HepG2 (cell line): ENCODE data around the gene TSC22D1. TPM values are rescaled to one million over a fixed set of nuclear protein-coding genes. Genes with fewer than 3 reads are reported as not detected.

ENCODE experiments used
- DMAP1 ChIP-seq: IDR thresholded peaks from 2 replicates; pipeline ENCODE4 v1.6.1; 2016
- ZNF17 ChIP-seq: sonication (generic); formaldehyde crosslinking; IDR thresholded peaks from 2 replicates; pipeline ENCODE4 v1.5.0; 2020; ENCODE audit warnings: mild to moderate bottlenecking, missing genetic modification reagents
- ZNF207 ChIP-seq: fragments of 450-650 bp; IDR thresholded peaks from 2 replicates; pipeline ENCODE4 v1.6.1; 2016; ENCODE audit warnings: antibody characterized with exemption, borderline replicate concordance
- ZNF441 ChIP-seq: sonication (generic); formaldehyde crosslinking; IDR thresholded peaks from 2 replicates; pipeline ENCODE4 v1.7.0; 2021; ENCODE audit warnings: missing genetic modification reagents, borderline replicate concordance
- ZNF562 ChIP-seq: sonication (generic); formaldehyde crosslinking; IDR thresholded peaks from 2 replicates; pipeline ENCODE4 v1.8.0; 2022; ENCODE audit warnings: missing genetic modification reagents, borderline replicate concordance
- ZNF614 ChIP-seq: IDR thresholded peaks from 2 replicates; pipeline ENCODE4 v1.6.1; 2018; ENCODE audit warnings: missing biosample characterization, missing genetic modification reagents, inconsistent platforms, borderline replicate concordance
- ZNF629 ChIP-seq: sonication (generic); formaldehyde crosslinking; conservative IDR thresholded peaks from 2 replicates; pipeline ENCODE4 v1.5.0; 2020; ENCODE audit warnings: missing genetic modification reagents
- ZNF644 ChIP-seq: IDR thresholded peaks from 2 replicates; pipeline ENCODE4 v1.6.1; 2016; ENCODE audit warnings: low read depth
- ZNF709 ChIP-seq: sonication (generic); formaldehyde crosslinking; IDR thresholded peaks from 2 replicates; pipeline ENCODE4 v1.5.0; 2020; ENCODE audit warnings: mild to moderate bottlenecking, missing genetic modification reagents
- polyA plus RNA-seq, 8 experiments: library from polyadenylated mRNA; depleted of rRNA in 3 of 8; stranded (reverse) in 7 of 8; unstranded in 1 of 8; fragments of >200 nt; fragmentation: Illumina TruSeq in 4 of 8; extraction: Trizol in 4 of 8; gene quantifications; 2 replicates each; pipeline versions ENCODE4 v1.2.1 to v1.2.3, GENCODE V29; 2011 to 2016; ENCODE audit warnings: low read depth in 4 of 8, missing spikeins in 1 of 8, mixed read lengths in 1 of 8; ENCODE audit not compliant: insufficient read depth in 1 of 8
- total RNA-seq, 5 experiments: library from RNA; depleted of rRNA; stranded (reverse); fragments of >200 nt; fragmentation: Illumina TruSeq; extraction: Trizol; gene quantifications; 2 replicates each; pipeline ENCODE4 v1.2.3, GENCODE V29; 2016; ENCODE audit warnings: low read depth in 1 of 5
- TF ChIP-seq, protein P1 (sequence below): IDR thresholded peaks from 2 replicates; pipeline ENCODE4 v1.4.0; 2020; ENCODE audit warnings: mild to moderate bottlenecking, missing genetic modification reagents
- TF ChIP-seq, protein P2 (sequence below), 2 experiments: sonication (generic) in 1 of 2; formaldehyde crosslinking in 1 of 2; IDR thresholded peaks; 2 replicates each; pipeline versions ENCODE4 v1.6.1 to v1.9.0; 2014 to 2022; ENCODE audit warnings: antibody characterized with exemption in 1 of 2, borderline replicate concordance in 1 of 2, inconsistent platforms in 1 of 2, low read depth in 1 of 2, missing genetic modification reagents in 1 of 2
- TF ChIP-seq, protein P3 (sequence below): sonication (generic); formaldehyde crosslinking; IDR thresholded peaks from 2 replicates; pipeline ENCODE4 v1.4.0; 2020; ENCODE audit warnings: mild to moderate bottlenecking, missing genetic modification reagents

Gene TSC22D1
- total and polyA plus RNA-seq, 2 of the 13 experiments (the other 11 are each of a cell fraction or from before 2014, with no cell fraction given), result 18.4 to 35.7 TPM

DNA sequence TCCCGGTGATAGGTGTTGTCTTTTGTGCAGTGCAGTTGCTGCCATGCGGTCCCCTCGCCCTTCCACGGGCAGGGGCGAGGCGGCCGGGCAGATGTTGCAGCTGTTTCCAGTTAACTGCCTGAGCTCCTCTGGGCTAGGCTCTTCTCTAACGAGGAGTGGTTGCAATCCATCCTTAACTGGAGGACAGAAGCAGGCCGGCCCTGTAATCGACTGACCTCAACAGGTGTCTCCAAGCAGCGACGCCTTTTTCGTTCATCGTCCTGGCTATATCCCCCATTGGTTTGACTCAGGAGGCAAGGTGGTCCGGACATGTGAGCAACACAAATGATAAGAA, 1.9 kb upstream of the TSC22D1 start (continued):
- TF ChIP-seq ZNF614 (CRISPR knock-in tag), result peak; percentile 15; the same call in 1 of the 2 replicates
- no peak for TF ChIP-seq ZNF207
- no peak for TF ChIP-seq ZNF644
- TF ChIP-seq, protein P1, sequence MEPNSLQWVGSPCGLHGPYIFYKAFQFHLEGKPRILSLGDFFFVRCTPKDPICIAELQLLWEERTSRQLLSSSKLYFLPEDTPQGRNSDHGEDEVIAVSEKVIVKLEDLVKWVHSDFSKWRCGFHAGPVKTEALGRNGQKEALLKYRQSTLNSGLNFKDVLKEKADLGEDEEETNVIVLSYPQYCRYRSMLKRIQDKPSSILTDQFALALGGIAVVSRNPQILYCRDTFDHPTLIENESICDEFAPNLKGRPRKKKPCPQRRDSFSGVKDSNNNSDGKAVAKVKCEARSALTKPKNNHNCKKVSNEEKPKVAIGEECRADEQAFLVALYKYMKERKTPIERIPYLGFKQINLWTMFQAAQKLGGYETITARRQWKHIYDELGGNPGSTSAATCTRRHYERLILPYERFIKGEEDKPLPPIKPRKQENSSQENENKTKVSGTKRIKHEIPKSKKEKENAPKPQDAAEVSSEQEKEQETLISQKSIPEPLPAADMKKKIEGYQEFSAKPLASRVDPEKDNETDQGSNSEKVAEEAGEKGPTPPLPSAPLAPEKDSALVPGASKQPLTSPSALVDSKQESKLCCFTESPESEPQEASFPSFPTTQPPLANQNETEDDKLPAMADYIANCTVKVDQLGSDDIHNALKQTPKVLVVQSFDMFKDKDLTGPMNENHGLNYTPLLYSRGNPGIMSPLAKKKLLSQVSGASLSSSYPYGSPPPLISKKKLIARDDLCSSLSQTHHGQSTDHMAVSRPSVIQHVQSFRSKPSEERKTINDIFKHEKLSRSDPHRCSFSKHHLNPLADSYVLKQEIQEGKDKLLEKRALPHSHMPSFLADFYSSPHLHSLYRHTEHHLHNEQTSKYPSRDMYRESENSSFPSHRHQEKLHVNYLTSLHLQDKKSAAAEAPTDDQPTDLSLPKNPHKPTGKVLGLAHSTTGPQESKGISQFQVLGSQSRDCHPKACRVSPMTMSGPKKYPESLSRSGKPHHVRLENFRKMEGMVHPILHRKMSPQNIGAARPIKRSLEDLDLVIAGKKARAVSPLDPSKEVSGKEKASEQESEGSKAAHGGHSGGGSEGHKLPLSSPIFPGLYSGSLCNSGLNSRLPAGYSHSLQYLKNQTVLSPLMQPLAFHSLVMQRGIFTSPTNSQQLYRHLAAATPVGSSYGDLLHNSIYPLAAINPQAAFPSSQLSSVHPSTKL (CRISPR knock-in tag), result peak; percentile 7; the same call in 1 of the 2 replicates
- TF ChIP-seq, protein P2, sequence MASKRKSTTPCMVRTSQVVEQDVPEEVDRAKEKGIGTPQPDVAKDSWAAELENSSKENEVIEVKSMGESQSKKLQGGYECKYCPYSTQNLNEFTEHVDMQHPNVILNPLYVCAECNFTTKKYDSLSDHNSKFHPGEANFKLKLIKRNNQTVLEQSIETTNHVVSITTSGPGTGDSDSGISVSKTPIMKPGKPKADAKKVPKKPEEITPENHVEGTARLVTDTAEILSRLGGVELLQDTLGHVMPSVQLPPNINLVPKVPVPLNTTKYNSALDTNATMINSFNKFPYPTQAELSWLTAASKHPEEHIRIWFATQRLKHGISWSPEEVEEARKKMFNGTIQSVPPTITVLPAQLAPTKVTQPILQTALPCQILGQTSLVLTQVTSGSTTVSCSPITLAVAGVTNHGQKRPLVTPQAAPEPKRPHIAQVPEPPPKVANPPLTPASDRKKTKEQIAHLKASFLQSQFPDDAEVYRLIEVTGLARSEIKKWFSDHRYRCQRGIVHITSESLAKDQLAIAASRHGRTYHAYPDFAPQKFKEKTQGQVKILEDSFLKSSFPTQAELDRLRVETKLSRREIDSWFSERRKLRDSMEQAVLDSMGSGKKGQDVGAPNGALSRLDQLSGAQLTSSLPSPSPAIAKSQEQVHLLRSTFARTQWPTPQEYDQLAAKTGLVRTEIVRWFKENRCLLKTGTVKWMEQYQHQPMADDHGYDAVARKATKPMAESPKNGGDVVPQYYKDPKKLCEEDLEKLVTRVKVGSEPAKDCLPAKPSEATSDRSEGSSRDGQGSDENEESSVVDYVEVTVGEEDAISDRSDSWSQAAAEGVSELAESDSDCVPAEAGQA (IDR thresholded peaks at IDR 0.05; ENCODE audit: low read depth), result no peak
- TF ChIP-seq, protein P2 (CRISPR knock-in tag; IDR thresholded peaks at IDR 0.05; ENCODE audit: borderline replicate concordance), result no peak
- no peak for TF ChIP-seq ZNF441 (CRISPR knock-in tag)
- TF ChIP-seq DMAP1 (CRISPR knock-in tag), result peak; percentile 78; the same call in 1 of the 2 replicates
- no peak for TF ChIP-seq ZNF562 (CRISPR knock-in tag)
- TF ChIP-seq, protein P3, sequence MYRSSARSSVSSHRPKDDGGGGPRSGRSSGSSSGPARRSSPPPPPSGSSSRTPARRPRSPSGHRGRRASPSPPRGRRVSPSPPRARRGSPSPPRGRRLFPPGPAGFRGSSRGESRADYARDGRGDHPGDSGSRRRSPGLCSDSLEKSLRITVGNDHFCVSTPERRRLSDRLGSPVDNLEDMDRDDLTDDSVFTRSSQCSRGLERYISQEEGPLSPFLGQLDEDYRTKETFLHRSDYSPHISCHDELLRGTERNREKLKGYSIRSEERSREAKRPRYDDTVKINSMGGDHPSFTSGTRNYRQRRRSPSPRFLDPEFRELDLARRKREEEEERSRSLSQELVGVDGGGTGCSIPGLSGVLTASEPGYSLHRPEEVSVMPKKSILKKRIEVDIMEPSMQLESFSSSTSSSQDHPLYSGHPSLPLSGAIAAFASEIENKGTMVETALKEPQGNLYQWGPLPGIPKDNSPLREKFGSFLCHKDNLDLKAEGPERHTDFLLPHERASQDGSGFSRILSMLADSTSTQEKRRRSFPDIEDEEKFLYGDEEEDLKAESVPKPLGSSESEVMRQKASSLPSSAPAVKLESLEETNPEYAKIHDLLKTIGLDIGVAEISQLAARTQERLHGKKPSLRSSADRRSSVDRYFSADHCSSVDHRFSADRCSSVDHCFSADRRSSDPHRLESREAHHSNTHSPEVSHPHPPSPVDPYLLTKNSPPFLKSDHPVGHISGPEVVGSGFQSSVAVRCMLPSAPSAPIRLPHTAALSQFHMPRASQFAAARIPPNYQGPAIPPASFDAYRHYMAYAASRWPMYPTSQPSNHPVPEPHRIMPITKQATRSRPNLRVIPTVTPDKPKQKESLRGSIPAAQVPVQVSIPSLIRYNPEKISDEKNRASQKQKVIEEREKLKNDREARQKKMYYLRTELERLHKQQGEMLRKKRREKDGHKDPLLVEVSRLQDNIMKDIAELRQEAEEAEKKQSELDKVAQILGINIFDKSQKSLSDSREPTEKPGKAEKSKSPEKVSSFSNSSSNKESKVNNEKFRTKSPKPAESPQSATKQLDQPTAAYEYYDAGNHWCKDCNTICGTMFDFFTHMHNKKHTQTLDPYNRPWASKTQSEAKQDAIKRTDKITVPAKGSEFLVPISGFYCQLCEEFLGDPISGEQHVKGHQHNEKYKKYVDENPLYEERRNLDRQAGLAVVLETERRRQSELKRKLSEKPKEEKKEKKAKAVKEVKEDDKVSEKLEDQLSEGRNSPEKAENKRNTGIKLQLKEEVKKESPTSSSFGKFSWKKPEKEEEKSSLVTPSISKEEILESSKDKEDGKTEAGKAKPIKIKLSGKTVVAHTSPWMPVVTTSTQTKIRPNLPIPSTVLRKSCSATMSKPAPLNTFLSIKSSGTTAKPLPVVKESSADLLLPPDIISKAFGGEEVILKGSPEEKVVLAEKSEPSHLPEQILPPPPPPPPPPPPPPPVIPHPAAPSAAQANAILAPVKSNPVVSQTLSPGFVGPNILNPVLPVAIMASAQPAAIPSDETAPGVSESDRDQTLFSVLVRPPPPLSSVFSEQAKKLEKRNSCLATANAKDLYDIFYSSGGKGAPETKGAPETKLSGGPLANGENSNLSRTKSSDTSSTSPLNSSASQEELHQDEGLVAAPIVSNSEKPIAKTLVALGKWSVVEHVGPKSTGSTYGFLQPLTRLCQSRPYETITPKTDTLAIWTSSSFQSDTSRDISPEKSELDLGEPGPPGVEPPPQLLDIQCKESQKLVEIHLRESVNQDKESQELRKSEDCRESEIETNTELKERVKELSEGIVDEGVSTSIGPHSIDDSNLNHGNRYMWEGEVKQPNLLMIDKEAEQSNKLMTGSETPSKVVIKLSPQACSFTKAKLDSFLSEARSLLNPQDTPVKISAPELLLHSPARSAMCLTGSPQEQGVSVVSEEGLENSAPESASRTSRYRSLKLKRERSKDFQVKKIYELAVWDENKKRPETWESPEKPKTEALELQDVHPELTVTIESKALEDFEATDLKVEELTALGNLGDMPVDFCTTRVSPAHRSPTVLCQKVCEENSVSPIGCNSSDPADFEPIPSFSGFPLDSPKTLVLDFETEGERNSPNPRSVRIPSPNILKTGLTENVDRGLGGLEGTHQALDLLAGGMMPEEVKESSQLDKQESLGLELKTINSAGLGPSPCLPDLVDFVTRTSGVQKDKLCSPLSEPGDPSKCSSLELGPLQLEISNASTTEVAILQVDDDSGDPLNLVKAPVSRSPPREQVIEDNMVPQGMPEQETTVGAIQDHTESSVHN (CRISPR knock-in tag), result no peak
- TF ChIP-seq ZNF709, result no peak
- no peak for TF ChIP-seq ZNF629 (CRISPR knock-in tag)
- TF ChIP-seq ZNF17 (CRISPR knock-in tag), result no peak
